Measurements from ENCODE around the gene PCA3.

- no peak for TF ChIP-seq HDAC2 (IDR thresholded peaks at IDR 0.05)
- TF ChIP-seq, protein P1, sequence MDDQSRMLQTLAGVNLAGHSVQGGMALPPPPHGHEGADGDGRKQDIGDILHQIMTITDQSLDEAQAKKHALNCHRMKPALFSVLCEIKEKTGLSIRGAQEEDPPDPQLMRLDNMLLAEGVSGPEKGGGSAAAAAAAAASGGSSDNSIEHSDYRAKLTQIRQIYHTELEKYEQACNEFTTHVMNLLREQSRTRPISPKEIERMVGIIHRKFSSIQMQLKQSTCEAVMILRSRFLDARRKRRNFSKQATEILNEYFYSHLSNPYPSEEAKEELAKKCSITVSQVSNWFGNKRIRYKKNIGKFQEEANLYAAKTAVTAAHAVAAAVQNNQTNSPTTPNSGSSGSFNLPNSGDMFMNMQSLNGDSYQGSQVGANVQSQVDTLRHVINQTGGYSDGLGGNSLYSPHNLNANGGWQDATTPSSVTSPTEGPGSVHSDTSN (IDR thresholded peaks at IDR 0.05): no peak
- TF ChIP-seq EP300 (IDR thresholded peaks at IDR 0.05): no peak
- TF ChIP-seq, protein P2, sequence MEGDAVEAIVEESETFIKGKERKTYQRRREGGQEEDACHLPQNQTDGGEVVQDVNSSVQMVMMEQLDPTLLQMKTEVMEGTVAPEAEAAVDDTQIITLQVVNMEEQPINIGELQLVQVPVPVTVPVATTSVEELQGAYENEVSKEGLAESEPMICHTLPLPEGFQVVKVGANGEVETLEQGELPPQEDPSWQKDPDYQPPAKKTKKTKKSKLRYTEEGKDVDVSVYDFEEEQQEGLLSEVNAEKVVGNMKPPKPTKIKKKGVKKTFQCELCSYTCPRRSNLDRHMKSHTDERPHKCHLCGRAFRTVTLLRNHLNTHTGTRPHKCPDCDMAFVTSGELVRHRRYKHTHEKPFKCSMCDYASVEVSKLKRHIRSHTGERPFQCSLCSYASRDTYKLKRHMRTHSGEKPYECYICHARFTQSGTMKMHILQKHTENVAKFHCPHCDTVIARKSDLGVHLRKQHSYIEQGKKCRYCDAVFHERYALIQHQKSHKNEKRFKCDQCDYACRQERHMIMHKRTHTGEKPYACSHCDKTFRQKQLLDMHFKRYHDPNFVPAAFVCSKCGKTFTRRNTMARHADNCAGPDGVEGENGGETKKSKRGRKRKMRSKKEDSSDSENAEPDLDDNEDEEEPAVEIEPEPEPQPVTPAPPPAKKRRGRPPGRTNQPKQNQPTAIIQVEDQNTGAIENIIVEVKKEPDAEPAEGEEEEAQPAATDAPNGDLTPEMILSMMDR (IDR thresholded peaks at IDR 0.05): no peak
- TF ChIP-seq RCOR1 (IDR thresholded peaks at IDR 0.05; ENCODE audit: low read depth, low read length): no peak
- no peak for TF ChIP-seq POLR2A (IDR thresholded peaks at IDR 0.05; ENCODE audit: low read length)
- TF ChIP-seq, protein P3, sequence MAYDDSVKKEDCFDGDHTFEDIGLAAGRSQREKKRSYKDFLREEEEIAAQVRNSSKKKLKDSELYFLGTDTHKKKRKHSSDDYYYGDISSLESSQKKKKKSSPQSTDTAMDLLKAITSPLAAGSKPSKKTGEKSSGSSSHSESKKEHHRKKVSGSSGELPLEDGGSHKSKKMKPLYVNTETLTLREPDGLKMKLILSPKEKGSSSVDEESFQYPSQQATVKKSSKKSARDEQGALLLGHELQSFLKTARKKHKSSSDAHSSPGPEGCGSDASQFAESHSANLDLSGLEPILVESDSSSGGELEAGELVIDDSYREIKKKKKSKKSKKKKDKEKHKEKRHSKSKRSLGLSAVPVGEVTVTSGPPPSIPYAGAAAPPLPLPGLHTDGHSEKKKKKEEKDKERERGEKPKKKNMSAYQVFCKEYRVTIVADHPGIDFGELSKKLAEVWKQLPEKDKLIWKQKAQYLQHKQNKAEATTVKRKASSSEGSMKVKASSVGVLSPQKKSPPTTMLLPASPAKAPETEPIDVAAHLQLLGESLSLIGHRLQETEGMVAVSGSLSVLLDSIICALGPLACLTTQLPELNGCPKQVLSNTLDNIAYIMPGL (CRISPR knock-in tag; IDR thresholded peaks at IDR 0.05; ENCODE audit: borderline replicate concordance): no peak
- TF ChIP-seq PHF8 (IDR thresholded peaks at IDR 0.05; ENCODE audit: borderline replicate concordance, low read depth): no peak
- no peak for TF ChIP-seq MAFK (IDR thresholded peaks at IDR 0.05; ENCODE audit: partially characterized antibody)
Observed at GRCh38 chr9:76787677-76788076, 23.4 kb downstream of the PCA3 start.
